OCI-LY1 (cell line): ENCODE results near the gene SFXN1.

ENCODE experiments used
- H2AFZ ChIP-seq: fragments of 200-600 bp; sonication (generic), shearing (Covaris generic); 2 replicates; pipeline ENCODE4 v1.6.0; 2014; ENCODE audit warnings: antibody characterized with exemption, mild to moderate bottlenecking, low read length
- H3F3A ChIP-seq: fragments of 200-600 bp; sonication (generic), shearing (Covaris generic); 2 replicates; pipeline ENCODE4 v1.6.0; 2014; ENCODE audit warnings: mild to moderate bottlenecking, antibody characterized with exemption, low read length, moderate library complexity; ENCODE audit not compliant: insufficient read depth
- H3K27ac ChIP-seq: fragments of 200-600 bp; sonication (generic); 2 replicates; pipeline ENCODE4 v1.5.1; 2014; ENCODE audit warnings: low read length, mixed run types, mild to moderate bottlenecking, low read depth; ENCODE audit not compliant: poor library complexity, severe bottlenecking
- H3K27me3 ChIP-seq: fragments of 200-600 bp; sonication (generic); 2 replicates; pipeline ENCODE4 v1.6.0; 2014; ENCODE audit warnings: antibody characterized with exemption, mild to moderate bottlenecking, low read length, moderate library complexity; ENCODE audit not compliant: insufficient read depth
- H3K36me3 ChIP-seq: fragments of 200-600 bp; sonication (generic); 2 replicates; pipeline ENCODE4 v1.6.1; 2014; ENCODE audit warnings: mild to moderate bottlenecking, antibody characterized with exemption, low read length, moderate library complexity, mixed read lengths; ENCODE audit not compliant: insufficient read depth
- H3K4me1 ChIP-seq: fragments of 200-600 bp; sonication (generic); 2 replicates; pipeline ENCODE4 v1.5.1; 2014; ENCODE audit warnings: mild to moderate bottlenecking, low read length, moderate library complexity; ENCODE audit not compliant: insufficient read depth, severe bottlenecking
- H3K4me2 ChIP-seq: fragments of 200-600 bp; sonication (generic), shearing (Covaris generic); 2 replicates; pipeline ENCODE4 v1.6.1; 2014; ENCODE audit warnings: low read length
- H3K4me3 ChIP-seq: fragments of 200-600 bp; sonication (generic); 2 replicates; pipeline ENCODE4 v1.5.1; 2014; ENCODE audit warnings: low read length, low read depth, mild to moderate bottlenecking, mixed read lengths; ENCODE audit not compliant: poor library complexity, severe bottlenecking
- H3K79me2 ChIP-seq: fragments of 200-600 bp; shearing (Covaris generic); 2 replicates; pipeline ENCODE4 v1.6.1; 2016; ENCODE audit warnings: mixed run types, low read length, mixed read lengths; ENCODE audit not compliant: insufficient read depth
- H3K9ac ChIP-seq: fragments of 200-600 bp; sonication (generic), shearing (Covaris generic); 2 replicates; pipeline ENCODE4 v1.6.1; 2014; ENCODE audit warnings: mild to moderate bottlenecking, low read length, mixed read lengths
- H3K9me2 ChIP-seq: fragments of 200-600 bp; sonication (generic), shearing (Covaris generic); 2 replicates; pipeline ENCODE4 v1.6.1; 2014; ENCODE audit warnings: low read depth, mild to moderate bottlenecking, low read length, mixed read lengths
- H3K9me3 ChIP-seq: fragments of 200-600 bp; shearing (Covaris generic); 2 replicates; pipeline ENCODE4 v1.6.1; 2014; ENCODE audit warnings: low read length, mixed read lengths
- H4K20me1 ChIP-seq: fragments of 200-600 bp; sonication (generic), shearing (Covaris generic); 2 replicates; pipeline ENCODE4 v1.6.0; 2016; ENCODE audit warnings: mild to moderate bottlenecking, low read length; ENCODE audit not compliant: insufficient read depth
- CTCF ChIP-seq: fragments of 200-600 bp; sonication (generic), shearing (Covaris generic); IDR thresholded peaks from 2 replicates; pipeline ENCODE4 v1.5.1; 2017; ENCODE audit warnings: mild to moderate bottlenecking, antibody characterized with exemption, low read length, moderate library complexity, mixed read lengths
- EZH2 ChIP-seq: fragments of 200-600 bp; sonication (generic), shearing (Covaris generic); IDR thresholded peaks from 2 replicates; pipeline ENCODE4 v1.8.0; 2017; ENCODE audit warnings: borderline replicate concordance, mixed run types, mild to moderate bottlenecking, antibody characterized with exemption, low read length, moderate library complexity, mixed read lengths

The SFXN1 gene

GRCh38 chr5:175516933-175517823 lies 38.8 kb downstream of the SFXN1 start:
- Histone ChIP-seq H3F3A (no peaks in the 10 kb centered on the region), H3K4me2 (no peak overlapping the region), H3K27me3 (no peaks in the 10 kb centered on the region), H3K9me3 (peaks cover 6% of the 10 kb centered on the region; the same call in 1 of the 2 replicates), H3K4me1 (no peaks in the 10 kb centered on the region), H2AFZ (no peak overlapping the region), H3K4me3 (no peak overlapping the region), H3K27ac (no peak overlapping the region), H3K9me2 (no peaks in the 10 kb centered on the region), H3K79me2 (no peaks in the 10 kb centered on the region), H3K36me3 (peaks cover 95% of the 10 kb centered on the region), H3K9ac (no peak overlapping the region), H4K20me1 (no peaks in the 10 kb centered on the region)
- no peak for TF ChIP-seq EZH2
- no peak for TF ChIP-seq CTCF

GRCh38 chr5:175517824-175518450 lies 39.6 kb downstream of the SFXN1 start:
- Histone ChIP-seq H3K9me3 (peaks cover 6% of the 10 kb centered on the region; the same call in 1 of the 2 replicates), H3K79me2 (no peaks in the 10 kb centered on the region), H3K27ac (no peak overlapping the region), H3K4me2 (no peak overlapping the region), H3K4me3 (no peak overlapping the region), H3K36me3 (peaks cover 95% of the 10 kb centered on the region), H3K27me3 (no peaks in the 10 kb centered on the region), H3K9ac (no peak overlapping the region), H3F3A (no peaks in the 10 kb centered on the region), H4K20me1 (no peaks in the 10 kb centered on the region), H2AFZ (no peak overlapping the region), H3K9me2 (no peaks in the 10 kb centered on the region), H3K4me1 (no peaks in the 10 kb centered on the region)
- TF ChIP-seq EZH2 (no peak), CTCF (no peak)

- no peak overlapping the region for H3K4me2 ChIP-seq
- H3K9me2 ChIP-seq: no peaks in the 10 kb centered on the region
- H3K27me3 ChIP-seq: no peaks in the 10 kb centered on the region
- no peaks in the 10 kb centered on the region for H3F3A ChIP-seq
- H3K9me3 ChIP-seq: peaks cover 6% of the 10 kb centered on the region; the same call in 1 of the 2 replicates
- no peaks in the 10 kb centered on the region for H4K20me1 ChIP-seq
- TF ChIP-seq CTCF (no peak), EZH2 (no peak)
- H3K79me2 ChIP-seq: no peaks in the 10 kb centered on the region
- H3K36me3 ChIP-seq: peaks cover 91% of the 10 kb centered on the region
- H3K4me3 ChIP-seq: no peak overlapping the region
- H2AFZ ChIP-seq: no peak overlapping the region
- no peak overlapping the region for H3K27ac ChIP-seq
- no peak overlapping the region for H3K9ac ChIP-seq
- no peaks in the 10 kb centered on the region for H3K4me1 ChIP-seq
These were observed 40.6 kb downstream of the SFXN1 start for GRCh38 chr5:175519006-175519405.
